GM23338 (cell line): Measurements from ENCODE around the gene CNOT8. TPM values are rescaled to one million over a fixed set of nuclear protein-coding genes. Genes with fewer than 3 reads are reported as not detected.

Source experiments
- ATAC-seq: fragments of 200-7000 bp; cut with Tn5 transposase; 3 replicates; pipeline ENCODE4 v1.9.1; 2020
- DNase-seq: peaks from one replicate; pipeline ENCODE4 v3.0.0-alpha.2; 2015; ENCODE audit warnings: low spot score
- H2AFZ ChIP-seq: fragments of 200-600 bp; sonication (generic); 2 replicates; pipeline ENCODE4 v1.8.0; 2016; ENCODE audit warnings: antibody characterized with exemption, mild to moderate bottlenecking, moderate library complexity
- H3F3A ChIP-seq: fragments of 200-600 bp; sonication (generic); replicated peaks from 2 replicates; pipeline ENCODE4 v1.8.0; 2017; ENCODE audit warnings: antibody characterized with exemption, mixed run types, low read depth
- H3K27ac ChIP-seq: fragments of 200-600 bp; sonication (generic); 2 replicates; pipeline ENCODE4 v1.6.1; 2016; ENCODE audit warnings: low read depth
- H3K27me3 ChIP-seq: fragments of 200-600 bp; sonication (generic); 2 replicates; pipeline ENCODE4 v1.8.0; 2016; ENCODE audit warnings: mild to moderate bottlenecking, mixed run types, moderate library complexity; ENCODE audit not compliant: insufficient read depth
- H3K36me3 ChIP-seq: fragments of 200-600 bp; sonication (generic); 2 replicates; pipeline ENCODE4 v1.8.0; 2016; ENCODE audit warnings: mild to moderate bottlenecking; ENCODE audit not compliant: insufficient read depth
- H3K4me1 ChIP-seq: fragments of 200-600 bp; sonication (generic); 2 replicates; pipeline ENCODE4 v1.8.0; 2016; ENCODE audit warnings: mild to moderate bottlenecking, moderate library complexity; ENCODE audit not compliant: insufficient read depth
- H3K4me2 ChIP-seq: fragments of 200-600 bp; sonication (generic); 2 replicates; pipeline ENCODE4 v1.7.1; 2017; ENCODE audit warnings: mixed run types
- H3K4me3 ChIP-seq: fragments of 200-600 bp; sonication (generic); 2 replicates; pipeline ENCODE4 v1.6.1; 2016; ENCODE audit warnings: mixed run types
- H3K79me2 ChIP-seq: fragments of 200-600 bp; sonication (generic); replicated peaks from 2 replicates; pipeline ENCODE4 v1.8.0; 2017; ENCODE audit warnings: mild to moderate bottlenecking; ENCODE audit not compliant: insufficient read depth
- H3K9me2 ChIP-seq: fragments of 200-600 bp; sonication (generic); 2 replicates; pipeline ENCODE4 v1.8.0; 2017; ENCODE audit not compliant: insufficient read depth
- H4K20me1 ChIP-seq: fragments of 200-600 bp; sonication (generic); replicated peaks from 2 replicates; pipeline ENCODE4 v1.8.0; 2017; ENCODE audit warnings: mild to moderate bottlenecking; ENCODE audit not compliant: insufficient read depth
- H3K27ac Mint-ChIP-seq: 2 replicates; pipeline ENCODE4 v1.8.0; 2020; ENCODE audit warnings: inconsistent platforms, mild to moderate bottlenecking, moderate library complexity, mixed read lengths
- H3K27me3 Mint-ChIP-seq: 3 replicates; pipeline ENCODE4 v1.8.0; 2022; ENCODE audit warnings: low read depth, mild to moderate bottlenecking, moderate library complexity, mixed read lengths, inconsistent platforms; ENCODE audit not compliant: insufficient read depth, poor library complexity
- H3K36me3 Mint-ChIP-seq: 3 replicates; pipeline ENCODE4 v1.8.0; 2021; ENCODE audit warnings: low read depth, mild to moderate bottlenecking, inconsistent platforms, moderate library complexity, mixed read lengths
- H3K4me1 Mint-ChIP-seq: 3 replicates; pipeline ENCODE4 v1.8.0; 2020; ENCODE audit warnings: mild to moderate bottlenecking, inconsistent platforms, mixed read lengths
- H3K4me3 Mint-ChIP-seq: 3 replicates; pipeline ENCODE4 v1.8.0; 2021; ENCODE audit warnings: moderate library complexity, mild to moderate bottlenecking, inconsistent platforms, mixed read lengths
- H3K9me3 Mint-ChIP-seq: 3 replicates; pipeline ENCODE4 v1.8.0; 2020; ENCODE audit warnings: moderate library complexity, mild to moderate bottlenecking, inconsistent platforms, mixed read lengths
- CREB1 ChIP-seq: fragments of 250-450 bp; sonication (Bioruptor Pico); IDR thresholded peaks from 2 replicates; pipeline ENCODE4 v1.5.0; 2020; ENCODE audit warnings: low read depth, mild to moderate bottlenecking, moderate library complexity
- CTCF ChIP-seq, 2 experiments: fragments of 200-600 bp in 1 of 2; sonication (generic) in 1 of 2; conservative IDR thresholded peaks; 2 replicates each; pipeline versions ENCODE4 v1.5.1 to v1.6.1; 2016 to 2017; ENCODE audit warnings: antibody characterized with exemption in 2 of 2, low read depth in 2 of 2, mild to moderate bottlenecking in 2 of 2, moderate library complexity in 1 of 2
- ETS1 ChIP-seq: IDR thresholded peaks from 2 replicates; pipeline ENCODE4 v1.6.1; 2016; ENCODE audit warnings: antibody characterized with exemption
- EZH2 ChIP-seq: fragments of 200-600 bp; sonication (generic); IDR thresholded peaks from one replicate; pipeline ENCODE4 v1.8.0; 2017; ENCODE audit warnings: antibody characterized with exemption, mild to moderate bottlenecking, low read depth; ENCODE audit not compliant: unreplicated experiment
- JUNB ChIP-seq: IDR thresholded peaks from one replicate; pipeline ENCODE4 v1.6.1; 2016; ENCODE audit warnings: antibody characterized with exemption; ENCODE audit not compliant: unreplicated experiment
- NANOG ChIP-seq: IDR thresholded peaks from 2 replicates; pipeline ENCODE4 v1.6.1; 2016; ENCODE audit warnings: antibody characterized with exemption, borderline replicate concordance
- REST ChIP-seq: IDR thresholded peaks from one replicate; pipeline ENCODE4 v1.6.1; 2018; ENCODE audit warnings: antibody characterized with exemption; ENCODE audit not compliant: unreplicated experiment
- STAT1 ChIP-seq: IDR thresholded peaks from one replicate; pipeline ENCODE4 v1.6.1; 2016; ENCODE audit warnings: antibody characterized with exemption; ENCODE audit not compliant: unreplicated experiment
- ZNF331 ChIP-seq: fragments of 250-450 bp; sonication (Bioruptor Pico); IDR thresholded peaks from 2 replicates; pipeline ENCODE4 v1.5.0; 2020; ENCODE audit warnings: low read depth, mild to moderate bottlenecking, moderate library complexity
- ZNF462 ChIP-seq: fragments of 250-450 bp; sonication (Bioruptor Pico); IDR thresholded peaks from 2 replicates; pipeline ENCODE4 v1.5.0; 2020; ENCODE audit warnings: mild to moderate bottlenecking, moderate library complexity
- polyA plus RNA-seq: library from polyadenylated mRNA; unstranded; fragments of >200 nt; fragmentation: Nextera tagmentation; extraction: Ambion mirVana; gene quantifications from 2 replicates; pipeline ENCODE4 v1.2.1, GENCODE V29; 2016
- total RNA-seq: library from RNA; depleted of rRNA; stranded (reverse); fragments of >200 nt; shearing (Covaris generic); gene quantifications from 2 replicates; pipeline ENCODE4 v1.2.3, GENCODE V29; 2014

CNOT8 gene
- total and polyA plus RNA-seq, 2 experiments from 2014 or later = 31.2 to 77.7 TPM

- no peak for TF ChIP-seq ETS1
These were observed 28.7 kb upstream of the CNOT8 start (continued) for GRCh38 chr5:154829589-154830218.

GRCh38 chr5:154830219-154830595, 28.2 kb upstream of the CNOT8 start:
- H3K27me3 ChIP-seq = no peaks in the 10 kb centered on the region
- no peak overlapping the region for H3K4me3 ChIP-seq
- H3K9me3 Mint-ChIP-seq = no peaks in the 10 kb centered on the region
- no peak overlapping the region for H3K4me3 Mint-ChIP-seq
- peaks cover 2% of the 10 kb centered on the region for H3K27me3 Mint-ChIP-seq
- no peak overlapping the region for H3K27ac Mint-ChIP-seq
- DNase-seq (no peak), ATAC-seq (no peak)
- H3K4me1 Mint-ChIP-seq = peaks cover 5% of the 10 kb centered on the region; the same call in 2 of the 3 replicates
- peaks cover 25% of the 10 kb centered on the region for H3K36me3 Mint-ChIP-seq
- no peaks in the 10 kb centered on the region for H3K79me2 ChIP-seq
- H2AFZ ChIP-seq = no peak overlapping the region
- no peaks in the 10 kb centered on the region for H3K4me1 ChIP-seq
- H3K36me3 ChIP-seq = peaks cover 3% of the 10 kb centered on the region; the same call in 1 of the 2 replicates
- no peak overlapping the region for H3K27ac ChIP-seq
- H3K9me2 ChIP-seq = no peaks in the 10 kb centered on the region
- peaks cover 7% of the 10 kb centered on the region; the same call in 1 of the 2 replicates for H3F3A ChIP-seq
- H3K4me2 ChIP-seq = no peak overlapping the region
- H4K20me1 ChIP-seq = no peaks in the 10 kb centered on the region; the same call in 1 of the 2 replicates
- TF ChIP-seq CTCF (conservative IDR thresholded peaks at IDR 0.05; ENCODE audit: low read depth in 2 of 2) (no peak), NANOG (no peak), JUNB (no peak), CREB1 (no peak), STAT1 (no peak), REST (no peak), ZNF331 (CRISPR knock-in tag) (no peak), EZH2 (no peak), ETS1 (no peak), ZNF462 (CRISPR knock-in tag) (no peak)
